A172 (cell line): Measurements from ENCODE around the gene SERPINA5. TPM values are rescaled to one million over a fixed set of nuclear protein-coding genes. Genes with fewer than 3 reads are reported as not detected.
A peak's percentile ranks its signal among the peaks of the same experiment; 100 is the strongest.

Experiments used
- DNase-seq: peaks from one replicate; pipeline ENCODE4 v3.0.0-alpha.2; 2015; ENCODE audit warnings: low spot score
- total RNA-seq: library from RNA; depleted of rRNA; stranded (reverse); fragments of >200 nt; shearing (Covaris generic); gene quantifications from 2 replicates; pipeline ENCODE4 v1.2.3, GENCODE V29; 2014; rRNA removed

The SERPINA5 gene, protein sequence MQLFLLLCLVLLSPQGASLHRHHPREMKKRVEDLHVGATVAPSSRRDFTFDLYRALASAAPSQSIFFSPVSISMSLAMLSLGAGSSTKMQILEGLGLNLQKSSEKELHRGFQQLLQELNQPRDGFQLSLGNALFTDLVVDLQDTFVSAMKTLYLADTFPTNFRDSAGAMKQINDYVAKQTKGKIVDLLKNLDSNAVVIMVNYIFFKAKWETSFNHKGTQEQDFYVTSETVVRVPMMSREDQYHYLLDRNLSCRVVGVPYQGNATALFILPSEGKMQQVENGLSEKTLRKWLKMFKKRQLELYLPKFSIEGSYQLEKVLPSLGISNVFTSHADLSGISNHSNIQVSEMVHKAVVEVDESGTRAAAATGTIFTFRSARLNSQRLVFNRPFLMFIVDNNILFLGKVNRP
- total RNA-seq, result 0.36 TPM in 1 of 2 replicates, not detected in the other

DNA sequence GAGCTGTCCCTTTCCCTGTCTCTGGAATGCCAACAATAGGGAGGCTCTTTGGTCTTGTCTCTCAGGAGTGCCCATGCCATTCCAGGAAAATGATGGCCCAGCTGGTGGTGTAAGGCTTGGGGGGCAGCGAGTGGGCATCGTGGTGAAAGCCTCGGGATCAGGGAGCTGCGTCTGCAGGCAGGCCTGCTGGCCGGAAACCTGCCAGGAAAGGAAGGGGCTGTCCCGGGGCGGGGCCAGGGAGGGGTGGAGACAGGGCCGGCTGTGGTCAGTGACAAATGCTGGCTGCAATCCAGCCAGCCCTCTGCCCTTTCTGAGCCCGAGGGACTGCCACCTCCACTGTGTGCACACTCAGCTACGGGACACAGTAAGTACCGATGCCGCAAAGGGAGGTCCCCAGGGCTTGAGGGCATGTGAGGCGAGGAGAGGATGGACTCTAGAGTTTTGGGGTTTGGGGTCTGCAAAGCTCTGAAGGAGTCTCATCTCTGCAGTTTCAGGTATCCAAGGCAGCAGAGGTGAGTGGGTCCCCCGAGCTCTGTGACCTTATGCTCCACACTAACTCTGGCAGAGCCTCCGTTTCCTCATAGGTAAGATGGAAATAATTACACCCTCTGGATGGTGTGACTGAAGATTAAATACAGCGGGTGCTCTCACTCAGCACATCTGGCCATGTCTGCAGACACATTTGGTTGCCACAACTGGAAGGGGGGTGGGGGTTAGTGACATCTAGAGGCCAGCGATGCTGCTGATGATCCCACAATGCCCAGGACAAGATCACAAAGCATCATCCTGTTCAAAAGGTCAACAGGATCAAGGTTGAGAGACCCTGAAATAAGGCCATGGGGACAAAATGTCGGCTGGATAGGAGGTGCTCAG lies at the start of gene SERPINA5:
SERPINA5 (plus strand) TSS at position 300 of the 873 bp plus-strand sequence. CDS start 5,937 bp downstream, outside the sequence.
- DNase-seq, result peak; percentile 24

DNA sequence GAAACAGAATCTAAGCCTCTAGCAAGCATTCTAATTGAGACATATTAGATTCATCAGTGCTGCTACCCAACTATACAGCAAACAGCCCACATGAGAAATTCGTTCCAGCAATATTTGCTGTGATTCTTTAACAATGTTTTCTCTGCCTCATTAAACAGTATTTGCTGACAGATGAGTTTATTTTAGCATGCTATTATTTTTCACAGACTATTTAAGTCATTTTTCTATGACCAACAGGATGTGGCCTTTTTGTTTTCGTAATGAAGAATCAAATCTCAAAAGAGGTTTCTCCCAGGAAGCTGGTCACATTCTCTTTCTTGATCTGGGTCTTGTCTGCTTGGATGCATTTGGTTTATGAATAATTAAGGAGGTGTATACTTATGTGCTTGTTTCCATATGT lies 48.8 kb upstream of the SERPINA5 start:
- DNase-seq, result peak; percentile 14

DNA sequence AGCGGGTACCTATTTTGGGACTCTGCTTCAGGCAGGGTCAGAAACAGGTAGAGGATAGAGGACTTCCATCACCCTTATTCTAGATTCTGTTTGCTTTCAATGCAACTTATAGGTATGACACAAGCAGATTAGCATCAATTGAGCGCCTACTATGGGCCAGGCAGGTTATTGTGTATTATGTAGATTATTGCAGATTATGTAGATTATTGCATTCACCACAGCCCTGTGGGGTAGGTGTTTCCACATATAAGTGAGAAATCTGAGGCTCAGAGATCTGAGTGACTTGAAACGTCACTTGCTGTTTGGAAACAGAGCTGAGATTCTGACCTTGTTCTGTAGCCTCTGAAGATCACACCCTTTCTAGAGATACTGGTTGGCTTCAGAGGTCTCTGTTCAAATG lies 45.7 kb upstream of the SERPINA5 start:
- no peak for DNase-seq

DNA sequence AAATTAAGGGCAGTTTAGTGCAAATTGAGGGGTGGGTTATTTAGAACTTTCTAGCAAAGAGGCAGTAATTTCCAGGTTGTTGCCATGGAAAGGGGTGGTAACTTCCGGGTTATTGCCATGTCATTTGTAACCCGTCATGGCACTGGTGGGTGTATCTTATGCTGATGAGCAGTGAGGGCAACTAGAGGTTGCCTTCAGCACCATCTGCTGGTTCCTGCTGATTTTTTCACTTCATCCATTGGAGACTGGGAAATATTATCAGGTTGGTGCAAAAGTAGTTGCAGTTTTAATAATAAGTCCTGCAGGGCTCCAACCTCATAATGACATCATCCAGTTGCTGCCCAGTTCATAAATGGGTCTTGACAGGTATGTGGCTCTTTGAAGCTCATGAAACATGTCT lies 44.4 kb upstream of the SERPINA5 start:
- no peak for DNase-seq

DNA sequence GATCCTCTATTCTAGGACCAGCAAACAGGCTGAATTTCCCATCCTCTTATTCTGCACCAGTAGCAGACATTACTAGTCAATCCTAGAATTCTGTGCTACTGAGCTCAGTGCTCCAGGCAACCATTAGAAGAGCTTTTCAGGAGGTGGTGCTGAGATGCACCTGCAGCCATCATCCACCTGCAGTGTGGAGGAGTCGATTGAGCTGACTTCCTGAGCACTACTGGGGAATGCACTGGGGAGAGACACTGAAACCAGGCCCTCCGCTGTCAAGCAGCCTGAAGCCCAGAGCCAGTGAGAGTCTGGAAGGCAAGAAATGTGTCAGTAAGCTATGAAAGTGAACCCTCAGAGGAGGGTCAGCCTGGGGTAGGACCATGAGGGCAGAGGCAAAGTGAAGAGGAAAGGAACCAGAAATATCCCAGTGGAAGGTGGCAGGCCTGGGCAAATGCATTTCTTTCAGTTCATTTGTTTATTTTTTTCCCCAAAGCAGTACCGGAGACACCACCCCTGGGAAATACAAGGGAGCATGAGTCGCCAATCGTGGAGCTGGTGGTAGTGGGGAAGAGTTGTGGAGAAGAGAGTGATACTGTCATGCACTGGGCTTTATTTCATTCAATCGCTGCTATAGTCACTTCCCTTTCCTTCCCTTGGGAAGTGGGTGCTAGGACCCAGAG lies 43.0 kb upstream of the SERPINA5 start:
- DNase-seq, result no peak

DNA sequence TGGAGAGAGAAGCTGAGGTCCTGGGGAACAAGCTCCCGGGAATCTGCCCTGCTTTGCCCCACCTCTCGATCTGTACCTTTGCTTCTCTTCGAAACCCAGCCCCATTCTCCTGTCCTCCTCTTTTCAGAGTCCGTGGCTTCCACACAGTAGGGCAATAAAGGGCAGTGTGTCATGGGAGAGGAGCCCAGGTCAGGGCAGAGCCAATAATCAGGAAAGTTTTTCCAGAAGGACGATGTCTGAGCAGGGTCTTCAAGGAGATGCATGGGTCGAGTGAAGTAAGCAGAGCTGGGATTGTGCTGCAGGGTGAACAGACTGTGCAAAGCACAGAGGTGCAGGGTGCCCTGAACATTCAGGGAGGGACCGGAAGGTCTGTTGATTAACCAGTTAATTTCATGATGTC lies 42.0 kb upstream of the SERPINA5 start:
- no peak for DNase-seq

DNA sequence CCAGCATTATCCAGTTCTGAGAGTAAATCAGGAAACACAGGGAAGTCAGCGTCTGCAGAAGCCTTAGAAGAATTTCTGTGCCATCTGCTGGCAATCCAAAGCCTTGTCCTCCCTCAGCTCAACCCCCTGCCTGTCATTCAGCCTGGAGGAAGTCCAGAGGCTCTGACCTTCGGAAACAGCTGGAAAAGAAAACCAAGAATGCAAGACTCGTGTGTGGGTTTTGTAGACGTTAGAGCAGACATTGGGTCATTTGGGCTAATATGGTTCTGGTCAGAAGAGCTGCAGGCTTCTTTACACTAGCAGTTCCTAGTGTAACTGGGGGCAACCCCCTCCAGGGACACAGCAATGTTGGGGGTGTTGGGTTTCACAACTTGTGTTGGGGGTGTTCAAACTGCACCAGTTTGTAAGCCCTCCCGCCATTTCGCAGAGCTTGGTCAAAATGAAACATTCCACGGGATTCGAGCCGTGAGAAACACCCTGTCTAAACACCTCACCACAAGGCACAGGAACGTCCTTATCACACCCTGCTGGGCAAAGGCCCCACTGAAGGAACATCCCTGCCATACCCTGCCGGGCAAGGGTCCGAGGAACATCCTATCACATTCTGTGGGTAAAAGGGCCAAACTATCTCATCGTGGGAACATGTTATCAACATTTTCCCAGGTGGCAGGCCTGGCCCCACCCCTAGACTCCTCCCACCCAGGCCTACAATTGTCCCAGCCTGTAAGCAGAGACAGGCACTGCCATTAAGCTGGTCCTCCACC lies 41.0 kb upstream of the SERPINA5 start:
- no peak for DNase-seq

DNA sequence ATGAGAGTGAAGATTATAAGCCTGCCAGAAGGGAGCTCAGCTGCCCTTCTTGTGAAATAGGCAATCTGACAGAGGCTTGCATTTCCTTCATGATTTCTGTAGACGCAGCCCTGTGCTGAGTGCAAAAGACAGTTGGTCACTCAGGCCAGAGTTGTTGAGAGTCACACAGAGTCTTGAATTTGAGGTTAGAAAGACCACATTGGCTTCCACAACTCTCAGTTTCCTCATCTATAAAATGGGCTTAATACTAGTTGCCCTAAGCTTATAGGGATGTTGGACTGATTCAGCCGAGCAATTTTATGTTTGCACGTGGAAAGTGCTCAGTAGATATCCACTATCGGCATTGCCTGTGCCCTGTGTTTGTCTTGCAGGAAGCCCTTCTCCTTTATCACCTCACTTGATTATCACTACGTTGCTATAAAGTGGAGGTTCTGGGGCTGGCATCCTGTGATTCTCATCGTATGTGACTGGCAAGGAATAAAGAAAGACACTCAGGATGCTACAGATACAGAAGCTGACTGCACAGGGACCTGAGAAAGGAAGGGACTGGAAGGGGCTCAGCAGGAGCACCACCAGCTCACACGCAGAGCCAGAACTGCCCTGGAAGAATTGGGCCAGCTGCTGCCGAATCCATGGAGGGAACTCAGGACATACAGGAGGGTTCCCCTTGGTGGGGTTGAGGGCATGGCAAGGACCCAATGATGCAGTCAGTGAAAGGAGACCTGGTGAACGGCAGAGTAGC lies 39.8 kb upstream of the SERPINA5 start:
- DNase-seq, result no peak

DNA sequence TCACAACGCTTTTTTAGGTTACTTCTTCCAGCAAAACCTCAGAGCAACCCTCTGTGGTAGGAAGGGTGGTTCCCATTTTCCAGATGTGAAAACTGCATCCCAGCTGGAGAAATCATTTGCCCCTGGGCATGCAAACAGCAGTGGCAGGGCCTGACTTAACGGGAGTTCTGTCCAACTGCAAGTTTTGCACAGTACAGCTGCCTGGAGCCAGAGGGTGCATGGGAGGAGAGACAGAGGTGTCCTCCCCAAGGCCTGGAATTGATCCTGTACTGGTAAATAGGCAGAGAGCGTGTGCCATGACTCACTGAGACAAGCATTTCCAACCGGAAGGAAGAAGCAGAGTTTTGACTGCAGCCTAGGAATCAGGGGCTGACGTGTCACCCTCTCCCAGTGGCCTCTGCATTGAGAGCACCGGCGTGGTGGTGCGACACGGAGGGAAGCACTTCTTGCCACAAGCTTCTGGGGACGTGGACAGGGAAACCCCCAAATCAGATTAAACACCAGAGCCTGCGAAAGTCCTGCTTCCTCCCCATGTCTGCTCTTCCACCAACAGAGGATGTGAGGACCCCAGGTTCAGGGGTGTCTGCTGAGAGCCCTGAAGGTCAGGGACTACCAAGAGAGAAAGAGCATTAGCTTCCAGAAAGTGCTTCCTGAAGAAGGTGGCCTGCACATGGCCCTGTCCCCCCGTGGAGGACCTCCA lies 39.0 kb upstream of the SERPINA5 start:
- peak; percentile 11 for DNase-seq

DNA sequence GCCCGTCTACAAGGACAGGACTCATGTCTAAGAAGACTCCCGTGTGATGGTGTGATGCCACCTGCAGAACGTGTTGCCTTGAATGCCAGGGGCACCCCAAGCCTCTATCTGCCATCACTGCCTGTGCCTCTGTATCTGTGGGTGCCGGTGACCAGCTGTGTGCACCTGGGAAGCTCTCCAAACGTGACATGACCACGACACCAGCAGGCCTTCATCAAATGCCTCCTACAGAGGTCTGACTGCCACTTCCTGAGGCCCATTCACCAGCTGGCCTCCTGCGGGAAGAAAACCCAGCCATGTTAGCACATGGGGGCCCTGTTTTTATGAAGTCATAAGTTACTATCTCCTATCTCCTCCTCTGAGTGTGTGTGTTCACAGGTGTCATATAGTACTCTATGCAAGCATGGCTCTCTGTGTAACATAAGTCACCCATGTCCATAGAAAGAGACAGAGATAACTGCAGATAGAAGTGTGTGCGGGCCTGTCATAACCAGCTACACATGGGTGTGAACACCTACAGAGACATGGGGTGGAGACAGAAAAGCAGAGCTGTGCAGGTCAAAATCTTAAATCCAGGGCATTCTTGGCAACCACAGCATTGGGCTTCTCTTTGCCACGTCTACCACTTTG lies 38.3 kb upstream of the SERPINA5 start:
- DNase-seq, result no peak

DNA sequence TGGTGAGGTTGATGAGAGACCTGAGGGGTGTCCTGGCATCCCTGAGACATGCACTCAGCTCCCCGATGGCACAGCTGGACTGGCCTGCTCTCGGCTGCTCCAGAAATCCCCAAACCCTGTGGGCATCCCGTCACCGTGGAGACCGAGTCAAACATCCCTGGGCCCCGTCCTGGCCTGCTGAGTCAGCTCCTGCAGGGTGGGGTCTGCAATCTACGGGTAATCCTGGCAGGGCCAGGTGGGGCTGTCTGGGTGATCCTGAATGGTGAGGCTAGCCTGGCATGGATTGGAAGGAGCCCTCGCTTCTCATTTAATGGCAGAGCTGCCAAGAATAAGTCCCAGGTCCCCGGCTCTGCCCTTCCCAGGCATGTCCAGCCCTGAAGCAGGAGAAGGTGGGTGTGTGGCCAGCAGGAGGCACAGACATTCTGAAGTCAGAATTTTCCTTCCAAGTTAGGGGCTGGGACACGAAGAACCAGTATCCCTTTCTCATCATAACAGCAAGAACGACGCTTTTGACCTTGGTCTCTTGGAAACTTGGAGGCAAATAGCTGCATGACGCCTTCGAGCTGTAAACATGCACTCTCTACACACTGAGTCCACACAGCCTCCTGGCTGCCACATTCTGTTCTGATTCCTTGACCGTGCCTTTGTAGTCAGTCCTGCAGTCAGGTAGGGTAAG lies 37.6 kb upstream of the SERPINA5 start:
- DNase-seq, result no peak

DNA sequence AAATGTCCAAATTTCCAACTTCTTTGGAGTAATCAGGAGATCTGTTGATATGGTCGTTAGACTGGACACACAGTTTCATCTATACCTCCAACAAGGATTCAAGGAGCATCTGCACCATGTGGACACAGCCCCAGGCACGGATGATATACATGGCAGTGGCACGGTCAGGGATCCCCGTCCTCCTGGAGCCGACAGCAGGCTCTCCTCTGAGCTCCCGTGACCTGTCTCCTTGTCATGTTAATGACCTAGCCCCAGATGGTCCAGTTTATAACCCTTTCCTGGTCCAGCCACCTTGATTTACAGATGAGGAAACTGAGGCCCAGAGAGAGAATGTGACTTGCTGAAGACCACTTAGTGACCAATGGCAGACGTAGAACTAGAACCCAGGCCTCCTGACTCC lies 36.5 kb upstream of the SERPINA5 start:
- DNase-seq, result no peak

DNA sequence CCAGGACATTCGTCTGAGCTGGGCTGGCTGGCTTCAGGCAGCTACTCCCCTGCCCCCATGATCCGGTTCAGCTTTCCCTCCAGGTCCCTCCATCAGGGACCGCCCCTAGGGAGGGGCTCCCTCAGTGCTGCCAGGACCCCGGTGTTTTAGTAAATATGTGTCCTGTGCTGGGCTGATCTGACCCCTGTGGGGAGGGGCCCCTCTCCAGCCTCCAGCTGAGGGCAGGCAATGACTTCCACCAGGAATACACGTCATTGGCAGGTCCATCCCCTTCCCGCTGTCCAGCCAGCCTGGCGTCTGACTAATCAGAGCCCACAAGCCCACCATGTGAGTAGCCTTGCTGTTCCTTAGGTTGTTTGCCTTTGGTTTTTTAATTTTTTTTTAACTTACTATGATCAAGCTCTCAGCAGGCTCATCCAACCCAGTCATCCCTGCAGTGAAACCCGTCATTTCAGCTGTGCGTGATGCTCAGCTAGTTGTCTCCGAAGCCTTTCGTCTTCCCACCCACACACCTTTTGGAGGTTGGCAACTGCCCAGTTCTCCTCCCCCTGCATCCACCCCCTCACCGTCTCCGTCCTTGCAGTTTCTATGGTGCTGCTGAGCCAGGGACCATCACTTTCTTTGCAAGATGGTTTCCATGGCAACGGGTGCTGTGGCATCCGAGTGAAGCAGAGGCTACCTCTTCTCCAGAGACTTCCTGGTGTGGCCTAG lies 35.9 kb upstream of the SERPINA5 start:
- no peak for DNase-seq

DNA sequence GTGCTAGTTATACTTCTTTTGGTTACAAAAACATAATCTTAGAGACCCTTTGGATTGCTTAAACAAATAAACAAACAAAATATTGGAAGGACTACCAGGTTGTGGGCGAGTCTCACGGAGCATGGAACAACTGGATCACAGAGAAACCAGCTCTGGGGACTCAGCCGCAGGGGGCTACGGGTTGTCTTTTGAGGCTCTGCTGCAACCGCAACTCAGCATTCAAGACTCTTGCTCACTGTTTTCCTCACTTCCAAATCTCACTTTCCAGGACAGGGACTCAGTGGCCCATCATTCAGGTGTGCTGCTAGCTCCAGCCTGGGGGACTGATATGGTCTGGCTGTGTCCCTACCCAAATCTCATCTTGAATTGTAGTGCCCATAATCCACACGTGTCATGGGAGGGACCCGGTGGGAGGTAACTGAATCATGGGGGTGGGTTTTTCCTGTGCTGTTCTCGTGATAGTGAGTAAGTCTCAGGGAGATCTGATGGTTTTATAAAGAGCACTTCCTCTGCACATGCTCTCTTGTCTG lies 34.0 kb upstream of the SERPINA5 start:
- DNase-seq, result no peak

DNA sequence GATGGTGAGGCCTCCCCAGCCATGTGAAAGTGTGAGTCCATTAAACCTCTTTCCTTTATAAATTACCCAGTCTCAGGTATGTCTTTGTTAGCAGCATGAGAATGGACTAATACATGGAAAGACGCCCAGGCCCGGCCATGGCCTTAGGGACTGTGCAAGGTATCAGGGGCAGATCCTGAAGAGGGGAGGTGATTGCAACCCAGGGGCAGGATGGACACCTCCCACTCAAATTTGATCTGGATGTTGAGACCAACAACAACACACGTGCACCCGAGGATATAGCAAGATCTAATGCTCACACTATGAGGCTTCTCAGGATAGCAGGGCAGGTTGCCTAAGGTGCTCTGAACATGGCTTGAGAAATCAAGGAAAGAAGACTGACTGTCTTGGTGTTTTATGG lies 33.5 kb upstream of the SERPINA5 start:
- DNase-seq, result no peak

DNA sequence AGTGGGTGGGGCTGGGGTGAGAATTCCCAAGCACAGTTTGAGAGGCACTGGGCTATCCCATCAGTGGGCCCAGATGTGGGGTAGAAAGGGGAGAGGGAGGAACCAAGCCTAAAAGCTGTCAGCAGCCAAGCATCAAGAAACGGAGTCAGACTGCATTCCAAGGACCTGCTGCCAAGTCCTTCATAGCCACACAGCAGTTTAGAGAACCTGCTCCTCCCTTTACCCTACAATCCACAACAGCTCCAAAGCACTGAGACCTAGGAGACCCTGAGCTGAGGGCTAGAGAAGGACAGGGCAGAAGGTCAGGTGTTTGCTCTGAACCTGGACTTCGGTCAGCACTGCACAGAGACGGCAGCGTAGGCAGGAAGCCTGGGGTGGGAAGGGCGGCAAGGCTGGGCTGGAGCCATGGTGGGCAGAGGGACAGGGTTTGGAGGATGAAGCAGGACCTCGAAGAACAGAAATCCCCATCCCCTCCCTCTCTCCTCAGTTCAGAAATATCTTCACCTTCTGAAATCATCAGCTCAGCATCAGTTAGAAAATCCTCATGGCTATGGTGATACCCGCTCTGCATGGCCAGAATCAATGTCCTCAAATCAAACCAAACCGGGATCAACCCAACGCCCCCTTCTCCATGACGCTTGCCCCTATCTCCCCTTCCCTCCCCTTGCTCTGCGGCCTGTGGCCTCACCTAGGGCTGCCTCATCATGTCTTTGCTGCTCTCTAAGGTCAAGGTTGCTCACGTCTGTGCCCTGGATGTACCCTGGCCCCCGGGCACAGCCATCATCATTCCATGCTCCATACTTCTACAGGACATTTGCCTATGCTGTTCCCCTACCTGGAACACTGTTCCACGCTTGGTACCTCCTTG lies 32.9 kb upstream of the SERPINA5 start:
- no peak for DNase-seq
